CMK (cell line): Measurements from ENCODE around the gene IGFLR1.
"Not testable (repeated sequence)": the region's sequence is repeated elsewhere in the genome, so short reads cannot be mapped to it uniquely, and the experiment has no call there.

ENCODE experiments used
- DNase-seq: peaks from one replicate; pipeline ENCODE4 v3.0.0-alpha.2; 2010; ENCODE audit warnings: low read depth

IGFLR1 gene

DNA sequence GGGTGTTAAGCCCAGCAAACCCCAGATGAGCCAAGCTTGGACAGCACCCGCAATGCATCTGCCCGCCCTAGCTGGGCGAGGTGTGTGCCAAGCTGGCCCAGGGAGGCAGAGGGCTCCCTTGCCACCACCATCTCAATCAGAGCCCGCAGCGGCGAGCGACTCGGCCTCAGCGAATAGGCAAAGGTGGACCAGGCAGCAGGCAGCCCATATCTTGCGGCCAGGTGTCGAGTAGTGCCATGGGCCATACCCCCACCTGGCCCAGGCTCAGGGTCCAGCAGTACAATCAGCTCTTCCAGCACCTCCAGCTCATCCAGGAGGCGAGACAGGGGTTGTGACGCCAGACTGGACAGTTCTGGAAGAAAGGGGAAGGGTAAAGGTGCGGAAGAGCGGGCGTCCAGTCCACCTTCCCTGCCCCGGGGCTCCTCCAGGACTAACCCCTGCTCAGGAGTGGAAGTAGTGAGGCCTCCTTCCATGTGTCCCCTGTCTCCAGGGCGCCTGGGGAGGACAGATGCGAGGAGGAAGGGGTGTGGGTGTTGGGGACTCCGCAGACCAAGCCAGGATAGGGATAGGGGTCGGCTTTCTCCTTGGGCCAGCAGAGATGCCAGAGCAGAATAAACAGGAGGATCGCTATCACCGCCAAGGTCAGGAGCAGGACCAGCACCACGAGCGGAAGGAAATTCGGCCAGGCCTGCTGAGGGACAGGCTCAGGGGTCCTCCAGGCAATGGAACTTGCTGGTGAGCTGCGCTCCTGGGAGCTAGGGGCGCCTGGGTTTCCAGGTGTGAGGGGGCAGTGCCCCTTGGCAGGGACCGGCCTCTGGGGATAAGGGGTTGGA is 2.8 kb downstream of the IGFLR1 start:
- DNase-seq, result no peak

DNA sequence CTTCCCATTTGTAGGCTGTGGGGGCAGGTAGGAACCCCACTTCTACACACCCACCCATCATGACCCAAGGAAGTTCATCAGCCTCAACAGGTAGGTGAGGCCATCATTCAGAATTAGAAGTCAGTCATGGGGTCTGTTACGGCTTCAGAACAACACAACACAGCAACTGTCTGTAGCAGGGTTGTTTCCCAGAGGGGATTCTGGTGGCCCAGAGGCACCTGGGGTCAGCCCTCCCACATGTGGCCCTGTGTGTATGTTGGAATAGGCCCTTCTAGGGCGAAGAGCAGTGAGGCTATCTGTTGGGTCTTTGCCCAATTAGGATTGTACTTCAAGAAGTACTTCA is 3.4 kb downstream of the IGFLR1 start:
- DNase-seq, result no peak

DNA sequence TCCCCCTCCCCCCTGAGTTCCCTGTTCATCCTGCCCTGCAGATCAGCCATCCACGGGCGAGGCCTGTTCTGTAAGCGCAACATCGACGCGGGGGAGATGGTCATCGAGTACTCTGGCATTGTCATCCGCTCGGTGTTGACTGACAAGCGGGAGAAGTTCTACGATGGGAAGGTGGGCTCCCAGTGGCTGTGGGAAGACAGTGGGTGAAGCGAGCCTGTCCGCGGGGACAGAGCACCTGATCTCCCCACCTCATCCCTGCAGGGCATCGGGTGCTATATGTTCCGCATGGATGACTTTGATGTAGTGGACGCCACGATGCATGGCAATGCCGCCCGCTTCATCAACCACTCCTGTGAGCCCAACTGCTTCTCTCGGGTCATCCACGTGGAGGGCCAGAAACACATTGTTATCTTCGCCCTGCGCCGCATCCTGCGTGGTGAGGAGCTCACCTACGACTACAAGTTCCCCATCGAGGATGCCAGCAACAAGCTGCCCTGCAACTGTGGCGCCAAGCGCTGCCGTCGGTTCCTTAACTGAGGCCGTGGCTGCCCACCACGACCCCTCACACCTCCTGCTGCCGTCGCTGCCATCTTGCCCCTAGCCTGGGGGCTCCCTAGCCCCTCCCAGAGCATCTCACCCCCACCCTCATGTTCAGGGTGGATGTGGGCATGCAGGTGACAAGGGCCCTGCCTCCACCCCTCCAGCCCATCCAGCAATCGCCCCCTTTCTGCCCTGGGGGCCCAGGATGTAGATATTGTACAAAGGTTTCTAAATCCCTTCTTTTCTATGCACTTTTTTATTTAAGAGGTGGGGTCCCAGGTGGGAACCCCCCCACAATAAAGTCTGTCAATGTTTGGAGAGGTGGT is 4.0 kb downstream of the IGFLR1 start:
- DNase-seq, result no peak

DNA sequence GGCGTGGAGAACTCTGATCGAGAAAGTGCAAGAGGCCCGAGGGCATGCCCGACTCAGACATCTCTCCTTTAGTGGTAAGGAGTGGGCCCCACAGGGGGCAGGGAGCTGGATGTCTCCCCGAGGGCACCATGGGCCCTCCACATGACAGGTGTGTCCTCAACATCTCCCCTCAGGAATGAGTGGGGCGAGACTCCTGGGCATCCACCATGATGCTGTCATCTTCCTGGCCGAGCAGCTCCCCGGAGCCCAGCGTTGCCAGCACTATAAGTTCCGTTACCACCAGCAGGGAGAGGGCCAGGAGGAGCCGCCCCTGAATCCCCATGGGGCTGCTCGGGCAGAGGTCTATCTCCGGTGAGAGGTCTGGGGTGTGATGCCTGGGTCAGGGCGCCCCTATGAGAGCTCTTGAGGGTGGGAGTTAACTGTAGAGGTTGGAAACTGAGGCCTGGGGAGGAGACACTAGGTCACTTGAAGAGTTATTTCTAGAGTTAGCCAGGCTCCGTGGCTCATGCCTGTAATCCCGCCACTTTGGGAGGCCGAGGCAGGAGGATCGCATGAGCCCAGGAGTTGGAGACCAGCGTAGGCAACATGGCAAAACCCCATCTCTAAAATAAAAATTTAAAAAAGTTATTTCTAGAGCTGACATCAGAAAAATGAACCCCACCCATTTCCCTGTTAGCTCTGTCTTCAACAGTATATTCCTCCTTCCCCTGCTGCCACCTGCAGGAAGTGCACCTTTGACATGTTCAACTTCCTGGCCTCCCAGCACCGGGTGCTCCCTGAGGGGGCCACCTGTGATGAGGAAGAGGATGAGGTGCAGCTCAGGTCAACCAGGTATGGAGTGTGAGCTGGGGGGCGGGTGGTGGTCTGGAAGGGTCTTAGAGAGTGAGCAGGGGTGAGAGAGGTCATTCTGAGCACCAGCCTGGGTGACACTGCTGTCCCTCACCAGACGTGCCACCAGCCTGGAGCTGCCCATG is 5.1 kb downstream of the IGFLR1 start:
- DNase-seq, result no peak

DNA sequence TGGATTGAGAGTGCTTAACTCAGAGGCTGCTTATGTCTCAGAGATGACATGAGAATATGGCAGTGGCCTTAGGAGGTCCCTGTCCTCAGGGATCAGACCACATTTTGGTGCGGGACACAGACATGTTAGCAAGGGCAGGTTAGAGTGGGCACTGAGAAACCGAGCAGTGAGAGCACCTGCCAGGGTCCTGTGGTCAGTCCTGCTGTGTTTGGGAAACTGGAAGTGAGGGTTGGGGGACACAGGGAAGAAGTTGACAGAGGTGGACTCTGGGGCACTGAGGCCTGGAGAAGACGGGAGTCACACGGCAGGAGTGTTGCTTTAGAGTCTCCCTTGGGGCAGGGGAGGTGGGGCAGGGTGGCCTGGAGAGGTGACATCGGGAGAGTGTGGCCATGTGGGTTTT is 7.4 kb downstream of the IGFLR1 start:
- DNase-seq, result no peak

DNA sequence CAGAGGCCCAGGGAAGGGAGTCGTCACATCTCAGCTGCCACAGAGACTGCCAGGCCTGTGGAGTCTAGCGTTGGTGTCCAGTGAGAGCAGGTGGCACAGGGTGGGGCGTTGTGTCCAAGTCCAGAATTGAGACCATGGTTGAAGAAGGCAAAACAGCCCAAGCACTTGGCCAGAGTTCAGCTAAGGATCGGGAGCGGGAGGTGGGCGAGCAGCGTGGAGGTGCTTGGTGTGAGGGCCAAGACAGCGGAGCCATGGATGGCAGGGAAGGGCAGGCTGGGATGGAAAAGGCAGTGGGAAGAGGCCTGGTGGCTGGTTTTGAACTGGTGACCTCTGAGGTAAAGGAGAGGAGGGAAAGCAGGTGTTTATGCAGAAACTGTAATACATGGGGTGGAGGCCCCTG is 8.0 kb downstream of the IGFLR1 start:
- no peak for DNase-seq

DNA sequence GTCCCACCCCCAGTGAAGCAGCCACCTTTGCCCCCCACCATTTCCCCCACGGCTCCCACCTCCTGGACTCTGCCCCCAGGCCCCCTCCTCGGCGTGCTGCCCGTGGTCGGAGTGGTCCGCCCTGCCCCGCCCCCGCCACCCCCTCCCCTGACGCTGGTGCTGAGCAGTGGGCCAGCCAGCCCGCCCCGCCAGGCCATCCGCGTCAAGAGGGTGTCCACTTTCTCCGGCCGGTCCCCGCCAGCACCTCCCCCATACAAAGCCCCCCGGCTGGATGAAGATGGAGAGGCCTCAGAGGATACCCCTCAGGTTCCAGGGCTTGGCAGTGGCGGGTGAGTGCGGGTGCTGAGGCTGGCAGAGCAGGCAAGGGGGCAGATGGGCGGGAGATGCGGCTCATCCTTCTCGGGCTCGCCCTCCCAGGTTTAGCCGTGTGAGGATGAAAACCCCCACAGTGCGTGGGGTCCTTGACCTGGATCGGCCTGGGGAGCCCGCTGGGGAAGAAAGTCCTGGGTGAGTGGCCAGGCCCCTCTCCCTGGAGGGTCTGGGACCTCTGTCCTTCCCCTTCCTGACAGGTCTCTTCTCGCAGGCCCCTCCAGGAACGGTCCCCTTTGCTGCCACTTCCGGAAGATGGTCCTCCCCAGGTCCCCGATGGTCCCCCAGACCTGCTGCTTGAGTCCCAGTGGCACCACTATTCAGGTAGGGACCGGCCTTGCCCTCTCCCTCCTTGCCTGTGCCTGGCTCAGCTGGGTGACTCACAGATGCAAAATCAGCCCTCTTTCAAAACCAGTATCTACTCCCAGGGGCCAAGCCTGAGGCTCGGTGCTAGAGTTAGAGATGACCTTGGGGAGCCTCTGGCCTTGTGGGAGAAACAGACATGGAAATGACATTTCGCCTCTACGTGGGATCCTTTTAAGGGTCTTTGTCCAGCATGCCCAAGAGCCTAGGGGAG is 8.8 kb downstream of the IGFLR1 start:
- DNase-seq, result no peak

DNA sequence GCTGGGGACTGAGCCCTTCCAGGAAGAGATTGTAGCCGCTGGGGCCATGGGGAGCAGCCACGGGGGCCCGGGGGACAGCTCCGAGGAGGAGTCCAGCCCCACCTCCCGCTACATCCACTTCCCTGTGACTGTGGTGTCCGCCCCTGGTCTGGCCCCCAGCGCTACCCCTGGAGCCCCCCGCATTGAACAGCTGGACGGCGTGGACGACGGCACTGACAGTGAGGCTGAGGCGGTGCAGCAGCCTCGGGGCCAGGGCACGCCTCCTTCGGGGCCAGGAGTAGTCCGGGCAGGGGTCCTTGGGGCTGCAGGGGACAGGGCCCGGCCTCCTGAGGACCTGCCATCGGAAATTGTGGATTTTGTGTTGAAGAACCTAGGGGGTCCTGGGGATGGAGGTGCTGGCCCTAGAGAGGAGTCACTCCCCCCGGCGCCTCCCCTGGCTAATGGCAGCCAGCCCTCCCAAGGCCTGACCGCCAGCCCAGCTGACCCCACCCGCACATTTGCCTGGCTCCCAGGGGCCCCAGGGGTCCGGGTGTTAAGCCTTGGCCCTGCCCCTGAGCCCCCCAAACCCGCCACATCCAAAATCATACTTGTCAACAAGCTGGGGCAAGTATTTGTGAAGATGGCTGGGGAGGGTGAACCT is 9.6 kb downstream of the IGFLR1 start:
- no peak for DNase-seq

DNA sequence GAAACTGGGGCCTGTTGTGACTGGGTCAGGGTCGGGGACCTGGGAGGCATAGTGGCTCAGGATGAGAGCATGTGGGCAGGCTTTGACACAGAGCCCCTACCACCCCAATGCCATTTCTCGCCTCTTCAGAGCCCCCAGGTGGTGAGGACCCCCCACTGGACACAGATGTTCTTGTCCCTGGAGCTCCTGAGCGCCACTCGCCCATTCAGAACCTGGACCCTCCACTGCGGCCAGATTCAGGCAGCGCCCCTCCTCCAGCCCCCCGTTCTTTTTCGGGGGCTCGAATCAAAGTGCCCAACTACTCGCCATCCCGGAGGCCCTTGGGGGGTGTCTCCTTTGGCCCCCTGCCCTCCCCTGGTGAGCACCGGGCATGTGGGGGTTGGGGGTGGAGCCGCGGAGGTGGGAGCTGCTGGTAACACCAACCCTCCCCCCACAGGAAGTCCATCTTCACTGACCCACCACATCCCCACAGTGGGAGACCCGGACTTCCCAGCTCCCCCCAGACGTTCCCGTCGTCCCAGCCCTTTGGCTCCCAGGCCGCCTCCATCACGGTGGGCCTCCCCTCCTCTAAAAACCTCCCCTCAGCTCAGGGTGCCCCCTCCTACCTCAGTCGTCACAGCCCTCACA is 10.4 kb downstream of the IGFLR1 start:
- no peak for DNase-seq

DNA sequence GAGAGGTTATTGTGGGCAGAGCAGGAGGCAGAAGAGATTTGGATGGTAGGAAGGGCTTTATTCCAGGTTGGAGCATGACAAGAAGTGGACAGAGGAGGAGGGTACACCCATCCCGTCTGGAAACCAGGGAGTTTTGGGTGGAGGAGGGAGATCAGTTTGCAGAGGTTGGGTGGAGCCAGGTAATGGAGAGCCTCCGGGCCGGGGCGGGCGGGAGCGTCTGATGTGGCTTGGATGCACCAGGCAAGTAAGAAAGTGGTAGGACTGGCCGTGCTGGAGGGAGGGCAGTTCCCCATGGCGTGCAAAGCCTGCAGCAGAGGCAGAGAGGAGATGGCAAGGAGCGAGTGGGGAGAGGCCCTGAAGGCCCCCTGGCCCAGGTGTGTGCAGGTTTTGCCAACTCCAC is 10.9 kb downstream of the IGFLR1 start:
- no peak for DNase-seq

DNA sequence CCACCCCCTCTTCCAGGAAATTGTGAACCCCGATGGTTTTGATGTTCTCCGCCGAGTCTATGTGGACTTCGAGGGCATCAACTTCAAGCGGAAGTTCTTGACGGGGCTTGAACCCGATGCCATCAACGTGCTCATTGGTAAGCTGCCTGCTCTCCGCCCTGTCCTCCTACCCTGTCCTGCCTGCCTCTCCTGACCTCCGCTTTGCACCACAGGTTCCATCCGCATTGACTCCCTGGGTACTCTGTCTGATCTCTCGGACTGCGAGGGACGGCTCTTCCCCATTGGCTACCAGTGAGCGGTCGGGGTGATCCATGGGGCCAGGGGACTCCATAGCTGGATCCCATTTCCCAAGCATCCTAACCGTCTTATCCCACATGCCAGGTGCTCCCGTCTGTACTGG is 11.9 kb downstream of the IGFLR1 start:
- DNase-seq, result no peak

DNA sequence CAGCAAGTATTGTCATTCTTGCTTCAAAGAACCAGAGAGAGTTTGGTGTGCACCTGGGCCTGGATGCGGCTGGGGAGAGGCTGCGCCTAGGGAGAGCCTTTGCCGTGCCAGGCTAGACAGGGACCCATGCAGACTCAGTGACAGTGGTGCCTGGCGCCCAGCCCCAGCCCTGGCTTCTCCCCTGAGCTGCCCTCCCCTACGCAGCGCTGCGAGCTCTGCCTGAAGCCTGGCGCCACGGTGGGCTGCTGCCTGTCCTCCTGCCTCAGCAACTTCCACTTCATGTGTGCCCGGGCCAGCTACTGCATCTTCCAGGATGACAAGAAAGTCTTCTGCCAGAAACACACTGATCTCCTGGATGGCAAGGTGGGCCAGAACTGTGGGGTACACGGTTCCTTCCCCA is 12.5 kb downstream of the IGFLR1 start:
- DNase-seq, result no peak

DNA sequence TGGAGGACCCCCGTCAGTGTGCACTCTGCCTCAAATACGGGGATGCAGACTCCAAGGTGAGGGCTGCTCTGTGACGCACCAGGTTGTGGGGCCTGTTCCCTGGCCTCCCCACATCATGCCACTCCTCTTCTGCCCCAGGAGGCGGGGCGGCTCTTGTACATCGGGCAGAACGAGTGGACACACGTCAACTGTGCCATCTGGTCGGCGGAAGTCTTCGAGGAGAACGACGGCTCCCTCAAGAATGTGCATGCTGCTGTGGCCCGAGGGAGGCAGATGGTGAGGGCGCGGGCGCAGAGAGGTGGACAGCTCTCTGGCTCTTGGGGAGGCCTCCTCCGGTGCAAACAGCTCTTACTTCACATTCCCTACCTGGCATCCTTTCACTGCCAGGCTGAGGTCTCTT is 13.2 kb downstream of the IGFLR1 start:
- no peak for DNase-seq

DNA sequence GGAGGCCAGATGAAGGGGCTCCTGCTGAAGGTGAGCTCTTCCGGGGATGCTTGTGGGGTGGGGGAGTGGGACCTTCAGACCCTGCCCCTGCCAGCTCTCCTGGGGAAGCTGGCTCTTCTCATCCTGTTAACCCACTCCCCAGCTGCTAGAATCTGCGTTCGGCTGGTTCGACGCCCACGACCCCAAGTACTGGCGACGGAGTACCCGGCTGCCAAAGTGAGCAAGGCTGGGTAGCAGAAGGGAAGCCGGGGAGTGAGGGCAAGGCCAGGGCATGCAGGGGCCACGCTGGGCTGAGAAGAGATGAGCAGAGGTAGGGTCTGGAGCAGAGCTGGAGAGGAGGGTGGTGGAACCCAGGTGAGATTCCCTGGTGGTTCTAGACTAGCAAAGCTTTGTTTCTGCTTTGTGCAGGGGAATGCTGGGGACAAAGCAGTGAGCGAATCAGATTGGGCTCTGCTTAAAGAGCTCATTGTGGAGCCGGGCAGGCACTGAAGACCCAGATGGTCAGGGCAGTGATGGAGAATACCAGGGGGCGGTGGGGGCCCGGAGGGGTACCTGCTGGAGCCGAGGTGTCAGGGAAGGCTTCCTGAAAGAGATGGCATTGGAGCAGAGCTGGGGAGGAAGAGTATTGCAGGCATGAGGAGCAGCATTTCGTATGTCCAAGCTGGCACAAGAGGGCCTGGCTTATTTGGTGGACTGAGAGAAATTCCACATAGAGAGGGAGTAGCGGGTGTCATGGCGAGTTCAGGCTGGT is 14.1 kb downstream of the IGFLR1 start:
- no peak for DNase-seq

DNA sequence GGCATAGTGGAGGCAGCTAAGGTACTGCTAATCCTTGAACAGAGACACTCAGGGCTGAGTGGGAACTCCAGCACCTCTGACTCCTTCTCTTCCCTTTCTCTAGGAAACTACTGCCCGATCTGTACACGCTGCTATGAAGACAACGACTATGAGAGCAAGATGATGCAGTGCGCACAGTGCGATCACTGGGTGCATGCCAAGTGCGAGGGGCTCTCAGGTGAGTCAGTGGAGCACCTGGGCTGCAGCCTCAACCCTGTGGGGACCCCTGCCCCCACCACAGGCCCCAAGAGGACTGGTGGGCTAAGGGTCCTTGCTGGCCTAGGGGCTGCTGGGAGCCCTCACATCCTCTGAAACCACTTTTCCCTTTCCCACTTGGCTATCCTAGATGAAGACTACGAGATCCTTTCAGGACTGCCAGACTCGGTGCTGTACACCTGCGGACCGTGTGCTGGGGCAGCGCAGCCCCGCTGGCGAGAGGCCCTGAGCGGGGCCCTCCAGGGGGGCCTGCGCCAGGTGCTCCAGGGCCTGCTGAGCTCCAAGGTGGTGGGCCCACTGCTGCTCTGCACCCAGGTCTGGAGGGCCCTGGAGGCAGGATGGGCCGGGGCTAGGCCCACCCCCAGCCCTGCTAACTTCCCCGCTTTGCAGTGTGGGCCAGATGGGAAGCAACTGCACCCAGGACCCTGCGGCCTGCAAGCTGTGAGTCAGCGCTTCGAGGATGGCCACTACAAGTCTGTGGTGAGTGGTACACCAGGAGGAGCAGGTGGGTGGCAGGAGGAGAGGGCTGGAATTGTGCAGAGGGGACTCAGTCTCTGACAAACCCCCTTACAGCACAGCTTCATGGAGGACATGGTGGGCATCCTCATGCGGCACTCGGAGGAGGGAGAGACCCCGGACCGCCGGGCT is 14.9 kb downstream of the IGFLR1 start:
- DNase-seq, result no peak

DNA sequence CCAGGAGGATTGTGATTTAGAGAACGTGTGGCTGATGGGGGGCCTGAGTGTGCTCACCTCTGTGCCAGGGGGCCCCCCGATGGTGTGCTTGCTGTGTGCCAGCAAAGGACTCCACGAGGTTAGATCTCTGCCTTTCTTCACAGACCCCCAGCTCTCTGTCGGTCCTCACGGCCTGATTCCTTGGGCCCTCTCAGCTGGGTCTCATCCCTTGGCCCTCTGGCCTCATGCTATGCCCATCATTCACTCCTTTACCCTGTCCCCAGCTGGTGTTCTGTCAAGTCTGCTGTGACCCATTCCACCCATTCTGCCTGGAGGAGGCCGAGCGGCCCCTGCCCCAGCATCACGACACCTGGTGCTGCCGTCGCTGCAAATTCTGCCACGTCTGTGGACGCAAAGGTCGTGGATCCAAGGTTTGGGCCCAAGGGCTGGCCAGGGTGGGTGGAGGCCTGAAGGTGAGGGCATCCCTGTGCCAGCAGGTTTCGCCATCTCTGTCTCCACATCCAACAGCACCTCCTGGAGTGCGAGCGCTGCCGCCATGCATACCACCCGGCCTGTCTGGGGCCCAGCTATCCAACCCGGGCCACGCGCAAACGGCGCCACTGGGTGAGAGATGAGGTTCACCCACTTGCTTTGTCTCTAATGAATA is 16.9 kb downstream of the IGFLR1 start:
- DNase-seq, result no peak

DNA sequence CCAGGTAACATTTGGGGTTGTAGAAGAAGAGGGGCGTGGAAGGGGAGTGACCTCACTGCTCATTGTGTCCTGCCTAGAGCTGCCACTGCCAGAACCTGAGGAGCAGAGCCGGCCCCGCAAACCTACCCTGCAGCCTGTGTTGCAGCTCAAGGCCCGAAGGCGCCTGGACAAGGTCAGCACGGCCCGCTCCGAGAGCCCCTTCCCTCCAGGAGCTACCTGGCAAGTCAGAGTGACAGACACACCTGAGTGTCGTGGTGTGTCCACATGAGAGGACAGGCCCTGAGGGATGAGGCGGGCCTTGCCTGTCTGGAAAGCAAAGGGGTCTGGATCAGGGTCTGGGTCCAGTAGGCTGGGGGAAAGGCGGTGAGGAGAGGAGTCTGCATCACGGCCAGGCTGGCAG is 17.7 kb downstream of the IGFLR1 start:
- no peak for DNase-seq

DNA sequence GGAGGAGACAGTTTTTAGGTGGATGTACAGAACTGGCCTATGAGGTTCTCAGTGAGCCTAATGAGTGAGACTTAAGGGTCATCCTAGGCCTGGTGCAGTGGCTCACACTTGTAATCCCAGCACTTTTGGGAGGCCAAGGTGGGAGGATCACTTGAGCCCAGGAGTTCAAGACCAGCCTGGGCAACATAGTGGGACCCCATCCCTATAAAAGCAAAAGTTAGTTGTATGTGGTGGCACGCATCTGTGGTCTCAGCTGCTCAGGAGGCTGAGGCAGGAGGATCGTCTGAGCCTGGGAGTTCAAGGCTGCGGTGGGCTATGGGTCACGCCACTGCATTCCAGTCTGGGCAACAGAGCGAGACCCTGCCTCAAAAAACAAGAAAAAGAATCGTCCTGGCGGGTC is 18.1 kb downstream of the IGFLR1 start:
- not testable (repeated sequence) for DNase-seq
